Ishikawa (cell line): ENCODE data around the gene CDK5.

Source experiments
- CEBPB ChIP-seq: IDR thresholded peaks from 2 replicates; pipeline ENCODE4 v1.6.1; 2012
- CREB1 ChIP-seq: IDR thresholded peaks from 2 replicates; pipeline ENCODE4 v1.6.1; 2012; ENCODE audit warnings: low read depth
- EGR1 ChIP-seq: IDR thresholded peaks from 2 replicates; pipeline ENCODE4 v1.6.1; 2012
- EP300 ChIP-seq: IDR thresholded peaks from 2 replicates; pipeline ENCODE4 v1.6.1; 2012; ENCODE audit warnings: borderline replicate concordance
- FOXM1 ChIP-seq: IDR thresholded peaks from 2 replicates; pipeline ENCODE4 v1.6.1; 2012; ENCODE audit warnings: low read depth, borderline replicate concordance
- MAX ChIP-seq: IDR thresholded peaks from 2 replicates; pipeline ENCODE4 v1.6.1; 2012
- NFIC ChIP-seq: IDR thresholded peaks from 2 replicates; pipeline ENCODE4 v1.6.1; 2012
- RAD21 ChIP-seq: IDR thresholded peaks from 2 replicates; pipeline ENCODE4 v1.6.1; 2012; ENCODE audit warnings: low read depth
- TAF1 ChIP-seq: IDR thresholded peaks from 2 replicates; pipeline ENCODE4 v1.6.1; 2012; ENCODE audit warnings: low read depth, mild to moderate bottlenecking
- TCF12 ChIP-seq: IDR thresholded peaks from 2 replicates; pipeline ENCODE4 v1.6.1; 2012; ENCODE audit warnings: low read depth
- TEAD4 ChIP-seq: IDR thresholded peaks from 2 replicates; pipeline ENCODE4 v1.6.1; 2012
- USF1 ChIP-seq: IDR thresholded peaks from 2 replicates; pipeline ENCODE4 v1.6.1; 2012
- YY1 ChIP-seq: IDR thresholded peaks from 2 replicates; pipeline ENCODE4 v1.6.1; 2012; ENCODE audit warnings: low read depth

GRCh38 chr7:151045262-151045661 is 12.4 kb downstream of the CDK5 start:
- no peak for TF ChIP-seq NFIC
- TF ChIP-seq TEAD4: no peak
- no peak for TF ChIP-seq EP300
- TF ChIP-seq RAD21: no peak
- TF ChIP-seq TAF1: no peak
- no peak for TF ChIP-seq TCF12
- TF ChIP-seq YY1: no peak
- no peak for TF ChIP-seq MAX
- no peak for TF ChIP-seq EGR1
- TF ChIP-seq FOXM1: no peak
- no peak for TF ChIP-seq CEBPB
- no peak for TF ChIP-seq CREB1
- no peak for TF ChIP-seq USF1
